Subcutaneous adipose tissue (tissue), 4 donors: Measurements from ENCODE around the gene ACOXL. TPM values are rescaled to one million over a fixed set of nuclear protein-coding genes. Genes with fewer than 3 reads are reported as not detected.

Experiments used
- CTCF ChIP-seq: fragments of 450-650 bp; IDR thresholded peaks from one replicate; pipeline ENCODE4 v1.5.1; 2016; ENCODE audit warnings: low read depth, mild to moderate bottlenecking, control low read depth, antibody characterized with exemption, moderate library complexity
- total RNA-seq, 4 donors: library from RNA; depleted of rRNA; stranded (reverse); fragments of >200 nt; gene quantifications; one replicate each; pipeline ENCODE4 v1.1.0, GENCODE V29; 2016

Gene ACOXL
- total RNA-seq, 4 donors from 2014 or later: not detected

- no peak for TF ChIP-seq CTCF
Measured at GRCh38 chr2:111041398-111042202, 309.2 kb downstream of the ACOXL start.

GRCh38 chr2:111042261-111042660 lies 309.9 kb downstream of the ACOXL start:
- no peak for TF ChIP-seq CTCF

- no peak for TF ChIP-seq CTCF
Measured at GRCh38 chr2:111042772-111043771, 310.7 kb downstream of the ACOXL start.

GRCh38 chr2:111044066-111044465 lies 311.7 kb downstream of the ACOXL start:
- TF ChIP-seq CTCF: no peak

GRCh38 chr2:111045771-111046444 lies 313.5 kb downstream of the ACOXL start:
- no peak for TF ChIP-seq CTCF

GRCh38 chr2:111046670-111047069 lies 314.3 kb downstream of the ACOXL start:
- no peak for TF ChIP-seq CTCF
